OCI-LY3 (cell line): Measurements from ENCODE around the gene SYPL2.

ENCODE experiments used
- H2AFZ ChIP-seq: fragments of 200-600, 300-600 bp; shearing (Covaris generic); 2 replicates; pipeline ENCODE4 v1.6.0; 2014; ENCODE audit warnings: antibody characterized with exemption, low read depth, low read length
- H3K27ac ChIP-seq: fragments of 200-600, 300-600 bp; sonication (generic); 2 replicates; pipeline ENCODE4 v1.5.1; 2014; ENCODE audit warnings: mild to moderate bottlenecking, low read length, moderate library complexity, mixed read lengths
- H3K27me3 ChIP-seq: fragments of 200-600, 300-600 bp; sonication (generic); 2 replicates; pipeline ENCODE4 v1.6.1; 2014; ENCODE audit warnings: low read depth, low read length, mixed read lengths
- H3K36me3 ChIP-seq: fragments of 200-600, 300-600 bp; sonication (generic); replicated peaks from 2 replicates; pipeline ENCODE3; 2014; ENCODE audit warnings: low read depth, low read length, mixed read lengths
- H3K4me1 ChIP-seq: fragments of 300-600, 200-600 bp; sonication (generic); 2 replicates; pipeline ENCODE4 v1.6.1; 2014; ENCODE audit warnings: low read length, mixed read lengths
- H3K4me2 ChIP-seq: fragments of 200-600, 300-600 bp; sonication (generic); 2 replicates; pipeline ENCODE4 v1.6.1; 2014; ENCODE audit warnings: low read length, mixed read lengths
- H3K4me3 ChIP-seq: fragments of 300-600, 200-600 bp; sonication (generic); 2 replicates; pipeline ENCODE4 v1.5.1; 2014; ENCODE audit warnings: antibody characterized with exemption, mild to moderate bottlenecking, low read length, moderate library complexity
- H3K79me2 ChIP-seq: fragments of 300-600, 200-600 bp; shearing (Covaris generic); 2 replicates; pipeline ENCODE4 v1.6.1; 2014; ENCODE audit warnings: mild to moderate bottlenecking, low read length, mixed read lengths
- H3K9ac ChIP-seq: fragments of 300-600, 200-600 bp; shearing (Covaris generic); 2 replicates; pipeline ENCODE4 v1.6.0; 2014; ENCODE audit warnings: mild to moderate bottlenecking, low read length, moderate library complexity
- H3K9me3 ChIP-seq: fragments of 200-600, 300-600 bp; shearing (Covaris generic); 2 replicates; pipeline ENCODE4 v1.6.1; 2014; ENCODE audit warnings: low read length, mixed read lengths; ENCODE audit not compliant: insufficient read depth
- H4K20me1 ChIP-seq: fragments of 200-600, 300-600 bp; sonication (generic); 2 replicates; pipeline ENCODE4 v1.6.1; 2016; ENCODE audit warnings: low read length, mixed read lengths; ENCODE audit not compliant: insufficient read depth
- CTCF ChIP-seq: fragments of 200-600, 300-600 bp; sonication (generic); IDR thresholded peaks from 2 replicates; pipeline ENCODE4 v1.5.1; 2014; ENCODE audit warnings: antibody characterized with exemption, low read length, low read depth
- EZH2phosphoT487 ChIP-seq: fragments of 200-600 bp; shearing (Covaris generic); IDR thresholded peaks from 2 replicates; pipeline ENCODE4 v1.6.1; 2018; ENCODE audit warnings: antibody characterized with exemption, mixed run types, low read depth

The SYPL2 gene

GRCh38 chr1:109491372-109491771, 25.0 kb downstream of the SYPL2 start:
- Histone ChIP-seq H3K4me2 (no peak overlapping the region), H3K36me3 (peaks cover 7% of the 10 kb centered on the region), H3K4me1 (peaks cover 9% of the 10 kb centered on the region), H2AFZ (no peak overlapping the region), H3K27me3 (no peaks in the 10 kb centered on the region), H4K20me1 (no peaks in the 10 kb centered on the region), H3K9ac (no peak overlapping the region), H3K79me2 (peaks cover 11% of the 10 kb centered on the region; the same call in 1 of the 2 replicates), H3K9me3 (no peaks in the 10 kb centered on the region), H3K4me3 (no peak overlapping the region), H3K27ac (no peak overlapping the region)
- TF ChIP-seq EZH2phosphoT487 (no peak), CTCF (no peak)

- no peak overlapping the region for H2AFZ ChIP-seq
- no peak overlapping the region for H3K9ac ChIP-seq
Measured at GRCh38 chr1:109492779-109493178, 26.4 kb downstream of the SYPL2 start.

GRCh38 chr1:109493227-109493626, 26.9 kb downstream of the SYPL2 start:
- peak overlapping the region; percentile 71 for H3K4me2 ChIP-seq
- H3K27me3 ChIP-seq: no peaks in the 10 kb centered on the region
- H3K9me3 ChIP-seq: no peaks in the 10 kb centered on the region
- no peak overlapping the region for H2AFZ ChIP-seq
- peaks cover 9% of the 10 kb centered on the region for H3K4me1 ChIP-seq
- peaks cover 8% of the 10 kb centered on the region for H3K36me3 ChIP-seq
- peaks cover 11% of the 10 kb centered on the region; the same call in 1 of the 2 replicates for H3K79me2 ChIP-seq
- no peaks in the 10 kb centered on the region for H4K20me1 ChIP-seq
- peak overlapping the region; percentile 92; the same call in 1 of the 2 replicates for H3K4me3 ChIP-seq
- H3K9ac ChIP-seq: peak overlapping the region; percentile 48; the same call in 1 of the 2 replicates
- H3K27ac ChIP-seq: no peak overlapping the region
- no peak for TF ChIP-seq EZH2phosphoT487
- TF ChIP-seq CTCF: no peak

More at GRCh38 chr1:109492779-109493178, 26.4 kb downstream of the SYPL2 start:
- TF ChIP-seq CTCF: no peak
- no peak for TF ChIP-seq EZH2phosphoT487
- Histone ChIP-seq H3K4me2 (no peak overlapping the region), H3K9me3 (no peaks in the 10 kb centered on the region), H4K20me1 (no peaks in the 10 kb centered on the region), H3K79me2 (peaks cover 11% of the 10 kb centered on the region; the same call in 1 of the 2 replicates), H3K27me3 (no peaks in the 10 kb centered on the region), H3K4me3 (no peak overlapping the region), H3K4me1 (peaks cover 9% of the 10 kb centered on the region), H3K27ac (no peak overlapping the region), H3K36me3 (peaks cover 8% of the 10 kb centered on the region)

- Histone ChIP-seq H2AFZ (0 out of 2 replicates have a peak within 1 kb of the TSS, but pooled peaks have one; percentile 32), H3K27ac (peak within 1 kb of the TSS; percentile 37), H3K27me3 (no peaks in the 10 kb centered on the region), H3K79me2 (peaks cover 11% of the 10 kb centered on the region; the same call in 1 of the 2 replicates), H3K4me1 (peaks cover 9% of the 10 kb centered on the region), H4K20me1 (no peaks in the 10 kb centered on the region), H3K9me3 (no peaks in the 10 kb centered on the region), H3K9ac (peak within 1 kb of the TSS; percentile 63), H3K4me3 (peak within 1 kb of the TSS; percentile 92), H3K36me3 (peaks cover 8% of the 10 kb centered on the region), H3K4me2 (peak within 1 kb of the TSS; percentile 71)
- peak; percentile 68 for TF ChIP-seq CTCF
- no peak for TF ChIP-seq EZH2phosphoT487
Measured at GRCh38 chr1:109493805-109494539, 27.6 kb downstream of the SYPL2 start, which contains the start of gene CYB561D1. TSS of gene CYB561D1 (plus strand) at chr1:109494094. CDS start at chr1:109494140, 46 bp downstream.
